Vagina (tissue), 2 donors: ENCODE data around the gene RNU2-1.
"Not testable (repeated sequence)": the region's sequence is repeated elsewhere in the genome, so short reads cannot be mapped to it uniquely, and the experiment has no call there.

ENCODE experiments used
- POLR2A ChIP-seq, 2 donors: fragments of 450-650 bp; IDR thresholded peaks; one replicate each; pipeline ENCODE4 v1.6.1; 2017; ENCODE audit warnings: antibody characterized with exemption in 2 of 2, mild to moderate bottlenecking in 2 of 2, moderate library complexity in 2 of 2
- POLR2AphosphoS5 ChIP-seq, 2 donors: sonication (generic); formaldehyde crosslinking; IDR thresholded peaks; one replicate each; pipeline ENCODE4 v1.9.0; 2017; ENCODE audit warnings: antibody characterized with exemption in 2 of 2, mild to moderate bottlenecking in 2 of 2, low read depth in 1 of 2; ENCODE audit not compliant: insufficient read depth in 1 of 2
- TF ChIP-seq, protein P1 (sequence below), 3 experiments: fragments of 450-650 bp in 2 of 3; fragments of 200-600 bp in 1 of 3; sonication (generic) in 1 of 3; IDR thresholded peaks; one replicate each; pipeline ENCODE4 v1.5.1; 2017 to 2019; ENCODE audit warnings: antibody characterized with exemption in 3 of 3, mild to moderate bottlenecking in 2 of 3, moderate library complexity in 2 of 3

- TF ChIP-seq, protein P1, sequence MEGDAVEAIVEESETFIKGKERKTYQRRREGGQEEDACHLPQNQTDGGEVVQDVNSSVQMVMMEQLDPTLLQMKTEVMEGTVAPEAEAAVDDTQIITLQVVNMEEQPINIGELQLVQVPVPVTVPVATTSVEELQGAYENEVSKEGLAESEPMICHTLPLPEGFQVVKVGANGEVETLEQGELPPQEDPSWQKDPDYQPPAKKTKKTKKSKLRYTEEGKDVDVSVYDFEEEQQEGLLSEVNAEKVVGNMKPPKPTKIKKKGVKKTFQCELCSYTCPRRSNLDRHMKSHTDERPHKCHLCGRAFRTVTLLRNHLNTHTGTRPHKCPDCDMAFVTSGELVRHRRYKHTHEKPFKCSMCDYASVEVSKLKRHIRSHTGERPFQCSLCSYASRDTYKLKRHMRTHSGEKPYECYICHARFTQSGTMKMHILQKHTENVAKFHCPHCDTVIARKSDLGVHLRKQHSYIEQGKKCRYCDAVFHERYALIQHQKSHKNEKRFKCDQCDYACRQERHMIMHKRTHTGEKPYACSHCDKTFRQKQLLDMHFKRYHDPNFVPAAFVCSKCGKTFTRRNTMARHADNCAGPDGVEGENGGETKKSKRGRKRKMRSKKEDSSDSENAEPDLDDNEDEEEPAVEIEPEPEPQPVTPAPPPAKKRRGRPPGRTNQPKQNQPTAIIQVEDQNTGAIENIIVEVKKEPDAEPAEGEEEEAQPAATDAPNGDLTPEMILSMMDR (IDR thresholded peaks at IDR 0.05) = not testable (repeated sequence)
- not testable (repeated sequence) for TF ChIP-seq POLR2A (IDR thresholded peaks at IDR 0.05); POLR2AphosphoS5 (IDR thresholded peaks at IDR 0.05; ENCODE audit: insufficient read depth in 1 of 2, low read depth in 1 of 2)
These were observed 7.0 kb upstream of the RNU2-1 start for GRCh38 chr17:43240596-43241352.
